ENCODE data around the gene IL17RC.

The IL17RC gene

GRCh38 chr3:9949115-9949514, 32.2 kb downstream of the IL17RC start:
- no peak for TF ChIP-seq CTCF (IDR thresholded peaks at IDR 0.05)

- TF ChIP-seq CTCF (IDR thresholded peaks at IDR 0.05) = no peak
Measured at GRCh38 chr3:9949626-9950025, 32.7 kb downstream of the IL17RC start.

- TF ChIP-seq CTCF (IDR thresholded peaks at IDR 0.05) = no peak
Measured at GRCh38 chr3:9951126-9951525, 34.2 kb downstream of the IL17RC start.

- no peak for TF ChIP-seq CTCF (IDR thresholded peaks at IDR 0.05)
Measured at GRCh38 chr3:9951598-9951961, 34.7 kb downstream of the IL17RC start.

GRCh38 chr3:9951962-9952805, 35.3 kb downstream of the IL17RC start, which contains the start of gene PRRT3:
TSS of gene PRRT3 (minus strand) at chr3:9952408. CDS start at chr3:9950115, 2,293 bp downstream.
- no peak for TF ChIP-seq CTCF (IDR thresholded peaks at IDR 0.05)

- TF ChIP-seq CTCF (IDR thresholded peaks at IDR 0.05) = no peak
Measured at GRCh38 chr3:9955067-9955502, 38.2 kb downstream of the IL17RC start.

- TF ChIP-seq CTCF (IDR thresholded peaks at IDR 0.05) = no peak
Measured at GRCh38 chr3:9955611-9956352, 38.9 kb downstream of the IL17RC start.
